Measurements from ENCODE around the gene DLGAP1.

- TF ChIP-seq CTCF (IDR thresholded peaks at IDR 0.05; ENCODE audit: insufficient read depth, low read length) (no peak), POLR2AphosphoS5 (IDR thresholded peaks at IDR 0.05; ENCODE audit: low read depth) (no peak), GABPA (IDR thresholded peaks at IDR 0.05; ENCODE audit: low read depth) (no peak), SPI1 (IDR thresholded peaks at IDR 0.05; ENCODE audit: borderline replicate concordance, low read depth) (no peak)
These were observed 190.7 kb downstream of the DLGAP1 start for GRCh38 chr18:4264347-4264791.

All from HL-60 (cell line).